Neural crest cell (in vitro differentiated cells): ENCODE data around the gene PPIP5K2. TPM values are rescaled to one million over a fixed set of nuclear protein-coding genes. Genes with fewer than 3 reads are reported as not detected.

Experiments used
- DNase-seq: peaks from one replicate; pipeline ENCODE4 v3.0.0; 2021; ENCODE audit warnings: low read depth, mixed read lengths, low spot score
- H3K27ac Mint-ChIP-seq: one replicate; pipeline ENCODE4 v1.8.0; 2021; ENCODE audit warnings: mild to moderate bottlenecking, mixed read lengths; ENCODE audit not compliant: unreplicated experiment
- H3K27me3 Mint-ChIP-seq: 2 replicates; pipeline ENCODE4 v1.8.0; 2021; ENCODE audit warnings: low read depth, mild to moderate bottlenecking, mixed read lengths
- H3K36me3 Mint-ChIP-seq: 2 replicates; pipeline ENCODE4 v1.8.0; 2021; ENCODE audit warnings: low read depth, mild to moderate bottlenecking, mixed read lengths
- H3K4me1 Mint-ChIP-seq: 2 replicates; pipeline ENCODE4 v1.8.0; 2021; ENCODE audit warnings: mixed read lengths
- H3K4me3 Mint-ChIP-seq: one replicate; pipeline ENCODE4 v1.8.0; 2021; ENCODE audit warnings: mild to moderate bottlenecking, mixed read lengths
- H3K9me3 Mint-ChIP-seq: 2 replicates; pipeline ENCODE4 v1.8.0; 2021; ENCODE audit warnings: mixed read lengths
- total RNA-seq: library from RNA; stranded (reverse); gene quantifications from 2 replicates; pipeline ENCODE4 v1.2.1, GENCODE V29; 2021
- TF ChIP-seq, protein P1 (sequence below): fragments of 200-600 bp; sonication (generic); conservative IDR thresholded peaks from 2 replicates; pipeline ENCODE4 v1.5.0; 2021; ENCODE audit warnings: antibody characterized with exemption, mild to moderate bottlenecking

PPIP5K2 gene
- total RNA-seq, 1 donor from 2014 or later = 72.9 TPM

DNA sequence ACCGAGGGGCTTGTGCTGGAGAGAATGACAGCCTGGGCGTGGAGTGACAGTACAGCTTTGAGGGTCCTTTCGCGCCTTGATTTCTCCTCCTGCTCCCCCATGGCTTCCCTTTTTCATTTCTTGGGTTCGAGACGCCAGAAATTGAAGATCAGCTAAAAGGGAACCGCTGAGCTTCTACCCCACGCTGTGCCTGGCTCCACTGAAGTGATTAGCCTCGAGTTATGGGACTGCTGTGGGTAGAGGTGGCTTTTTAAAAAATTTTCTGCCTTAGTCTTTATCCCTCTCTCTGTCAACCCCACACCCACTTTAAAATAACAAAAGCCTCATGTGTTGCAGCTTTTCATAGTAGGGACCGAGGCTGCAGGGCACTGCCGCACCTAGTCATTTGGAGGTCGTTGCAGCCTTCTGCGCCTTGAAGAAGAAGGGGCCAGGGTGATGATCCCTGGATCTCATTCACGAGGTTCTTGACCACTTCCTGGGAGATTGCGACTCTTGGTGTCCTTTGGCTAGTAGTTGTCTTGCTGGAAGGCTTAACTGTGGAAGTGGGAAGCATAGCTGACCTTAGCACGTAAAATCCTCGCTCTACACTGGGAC is 603 bp downstream of the PPIP5K2 start:
- no peak for DNase-seq
- Mint-ChIP-seq H3K36me3 (no peaks in the 10 kb centered on the region), H3K27ac (peak overlapping the region; percentile 98), H3K4me1 (peaks cover 31% of the 10 kb centered on the region), H3K27me3 (no peaks in the 10 kb centered on the region), H3K4me3 (peak overlapping the region; percentile 91), H3K9me3 (no peaks in the 10 kb centered on the region)
- TF ChIP-seq, protein P1, sequence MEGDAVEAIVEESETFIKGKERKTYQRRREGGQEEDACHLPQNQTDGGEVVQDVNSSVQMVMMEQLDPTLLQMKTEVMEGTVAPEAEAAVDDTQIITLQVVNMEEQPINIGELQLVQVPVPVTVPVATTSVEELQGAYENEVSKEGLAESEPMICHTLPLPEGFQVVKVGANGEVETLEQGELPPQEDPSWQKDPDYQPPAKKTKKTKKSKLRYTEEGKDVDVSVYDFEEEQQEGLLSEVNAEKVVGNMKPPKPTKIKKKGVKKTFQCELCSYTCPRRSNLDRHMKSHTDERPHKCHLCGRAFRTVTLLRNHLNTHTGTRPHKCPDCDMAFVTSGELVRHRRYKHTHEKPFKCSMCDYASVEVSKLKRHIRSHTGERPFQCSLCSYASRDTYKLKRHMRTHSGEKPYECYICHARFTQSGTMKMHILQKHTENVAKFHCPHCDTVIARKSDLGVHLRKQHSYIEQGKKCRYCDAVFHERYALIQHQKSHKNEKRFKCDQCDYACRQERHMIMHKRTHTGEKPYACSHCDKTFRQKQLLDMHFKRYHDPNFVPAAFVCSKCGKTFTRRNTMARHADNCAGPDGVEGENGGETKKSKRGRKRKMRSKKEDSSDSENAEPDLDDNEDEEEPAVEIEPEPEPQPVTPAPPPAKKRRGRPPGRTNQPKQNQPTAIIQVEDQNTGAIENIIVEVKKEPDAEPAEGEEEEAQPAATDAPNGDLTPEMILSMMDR = no peak

DNA sequence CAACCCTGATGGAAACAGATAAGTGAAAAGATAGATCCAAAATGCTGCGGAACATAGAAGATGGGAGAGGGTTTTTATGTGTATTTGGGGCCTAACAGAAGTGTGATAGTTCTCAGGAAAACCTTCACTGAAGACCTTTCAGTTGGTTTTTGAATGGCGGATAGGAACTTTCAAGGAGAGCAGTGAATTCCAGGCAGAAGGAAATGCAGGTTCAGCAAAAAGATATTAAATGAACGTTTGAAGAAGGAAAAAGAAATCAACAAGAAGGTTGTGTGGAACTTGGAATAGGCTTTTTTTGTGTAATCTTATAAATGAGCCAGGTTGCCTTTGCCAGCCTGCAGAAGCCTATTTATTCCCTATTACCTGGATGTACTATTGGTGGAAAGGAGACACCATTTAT is 2.1 kb downstream of the PPIP5K2 start:
- no peaks in the 10 kb centered on the region for H3K9me3 Mint-ChIP-seq
- H3K27ac Mint-ChIP-seq = no peak overlapping the region
- peak overlapping the region; percentile 55 for H3K4me3 Mint-ChIP-seq
- H3K27me3 Mint-ChIP-seq = no peaks in the 10 kb centered on the region
- TF ChIP-seq, protein P1 = no peak
- no peaks in the 10 kb centered on the region for H3K36me3 Mint-ChIP-seq
- peaks cover 31% of the 10 kb centered on the region for H3K4me1 Mint-ChIP-seq
- no peak for DNase-seq

DNA sequence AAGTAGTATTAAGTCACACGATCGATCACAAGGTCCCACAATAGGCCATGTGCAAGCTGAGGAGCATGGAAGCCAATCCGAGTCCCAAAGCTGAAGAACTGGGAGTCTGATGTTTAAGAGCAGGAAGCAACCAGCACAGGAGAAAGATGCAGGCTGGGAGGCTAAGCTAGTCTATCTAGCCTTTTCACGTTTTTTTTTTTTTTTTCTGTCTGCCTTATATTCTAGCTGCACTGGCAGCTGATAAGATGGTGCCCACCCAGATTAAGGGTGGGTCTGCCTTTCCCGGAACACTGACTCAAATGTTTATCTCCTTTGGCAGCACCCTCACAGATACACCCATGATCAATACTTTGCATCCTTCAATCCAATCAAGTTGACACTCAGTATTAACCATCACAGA is 6.5 kb downstream of the PPIP5K2 start:
- Mint-ChIP-seq H3K4me3 (no peak overlapping the region), H3K27ac (no peak overlapping the region), H3K4me1 (peaks cover 13% of the 10 kb centered on the region), H3K9me3 (no peaks in the 10 kb centered on the region), H3K27me3 (no peaks in the 10 kb centered on the region), H3K36me3 (no peaks in the 10 kb centered on the region)
- no peak for DNase-seq
- TF ChIP-seq, protein P1 = no peak

DNA sequence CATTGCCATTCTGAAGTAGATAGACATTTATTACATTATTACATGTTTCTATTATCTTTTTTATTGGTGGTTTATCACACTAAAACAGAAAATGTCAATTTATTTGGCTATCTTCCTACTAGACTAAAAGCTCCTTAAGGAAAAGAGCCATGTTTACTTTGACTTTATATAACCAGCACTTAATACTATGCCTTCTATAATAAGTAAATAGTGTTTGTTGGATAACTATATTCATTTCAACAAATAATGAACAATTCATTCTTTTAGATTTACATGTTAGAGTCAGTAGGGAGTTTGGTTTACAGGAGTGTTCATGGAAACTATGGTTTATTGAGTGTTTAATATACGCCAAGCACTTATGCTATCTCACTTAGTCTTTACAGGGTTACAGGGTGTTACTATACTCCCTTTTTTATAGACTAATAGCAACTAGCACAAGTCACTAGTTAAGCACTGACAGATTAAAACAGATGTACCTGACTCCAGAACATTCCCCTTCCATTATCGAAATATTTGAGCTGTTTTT is 7.3 kb downstream of the PPIP5K2 start:
- Mint-ChIP-seq H3K4me1 (peaks cover 5% of the 10 kb centered on the region), H3K9me3 (no peaks in the 10 kb centered on the region), H3K27ac (no peak overlapping the region), H3K4me3 (no peak overlapping the region), H3K36me3 (no peaks in the 10 kb centered on the region), H3K27me3 (no peaks in the 10 kb centered on the region)
- DNase-seq = no peak
- TF ChIP-seq, protein P1 = no peak

DNA sequence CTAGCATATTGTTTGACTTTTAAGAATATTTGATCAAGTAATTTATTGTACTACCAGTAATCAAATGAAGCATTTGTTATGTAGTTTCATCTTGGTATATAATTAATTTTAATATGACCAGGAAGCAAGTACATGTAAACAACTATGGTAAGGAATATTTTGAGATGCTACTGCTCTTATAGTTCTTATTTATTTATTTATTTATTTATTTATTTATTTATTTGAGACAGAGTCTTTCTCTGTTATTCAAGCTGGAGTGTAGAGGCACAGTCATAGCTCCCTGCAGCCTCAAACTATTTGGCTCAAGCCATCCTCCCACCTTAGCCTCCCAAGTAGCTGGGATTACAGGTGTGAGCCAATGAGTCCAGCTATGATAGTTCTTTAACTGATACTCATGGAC is 8.1 kb downstream of the PPIP5K2 start:
- TF ChIP-seq, protein P1 = no peak
- H3K4me1 Mint-ChIP-seq = no peaks in the 10 kb centered on the region
- no peaks in the 10 kb centered on the region for H3K36me3 Mint-ChIP-seq
- no peaks in the 10 kb centered on the region for H3K27me3 Mint-ChIP-seq
- H3K4me3 Mint-ChIP-seq = no peak overlapping the region
- no peak for DNase-seq
- H3K27ac Mint-ChIP-seq = no peak overlapping the region
- no peaks in the 10 kb centered on the region for H3K9me3 Mint-ChIP-seq
